GM18507 (cell line): Measurements from ENCODE around the gene FHIT.
A peak's percentile ranks its signal among the peaks of the same experiment; 100 is the strongest.
"Not testable (repeated sequence)": the region's sequence is repeated elsewhere in the genome, so short reads cannot be mapped to it uniquely, and the experiment has no call there.

Source experiments
- DNase-seq: peaks from one replicate; pipeline ENCODE4 v3.0.0; 2011; ENCODE audit warnings: low read depth; ENCODE audit not compliant: insufficient read length; ENCODE audit errors: extremely low spot score
- FAIRE-seq: peaks from 2 replicates; lab custom pipeline; 2011; peaks lifted over from hg19 to GRCh38; lab: Jason Lieb, UNC

Gene FHIT

DNA sequence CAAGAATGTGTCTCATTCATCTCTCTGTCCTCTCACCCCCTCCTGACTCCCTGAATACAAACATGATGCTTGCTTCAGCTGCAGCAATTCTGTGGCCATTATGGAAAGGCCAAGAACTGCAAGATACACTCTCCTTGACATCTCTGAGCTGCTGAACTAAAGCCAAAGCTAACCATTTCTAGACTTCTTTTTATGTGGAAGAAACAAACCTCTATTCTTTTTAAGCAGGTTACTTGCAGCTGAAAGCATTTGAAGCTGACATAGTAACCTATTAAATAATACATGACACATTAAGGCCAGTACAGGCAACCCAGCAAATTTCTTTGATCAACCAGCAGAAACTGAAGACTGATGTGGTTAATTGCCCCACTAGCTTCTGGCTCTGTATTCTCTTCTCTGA lies 17.5 kb downstream of the FHIT start:
- DNase-seq (no peak), FAIRE-seq (peak; percentile 86)

DNA sequence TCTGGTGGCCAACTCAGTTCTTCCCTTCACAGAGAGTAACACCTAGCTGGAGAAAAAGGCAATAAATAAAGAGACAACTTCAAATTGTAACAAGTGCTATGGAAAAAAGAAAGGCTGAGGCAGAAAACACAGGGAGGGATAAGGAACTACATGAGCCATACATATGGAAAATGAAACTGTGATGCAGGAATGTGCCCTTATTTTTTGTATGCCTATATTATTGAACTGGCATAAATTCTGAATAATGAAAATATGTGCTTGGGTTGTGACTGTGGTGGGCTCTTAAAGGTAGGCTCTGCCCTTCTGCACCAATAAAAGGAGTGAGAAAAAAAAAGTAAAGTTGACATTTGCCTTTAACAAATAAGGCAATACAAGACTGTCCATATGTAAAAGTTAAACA lies 19.6 kb downstream of the FHIT start:
- DNase-seq = no peak
- FAIRE-seq = no peak

DNA sequence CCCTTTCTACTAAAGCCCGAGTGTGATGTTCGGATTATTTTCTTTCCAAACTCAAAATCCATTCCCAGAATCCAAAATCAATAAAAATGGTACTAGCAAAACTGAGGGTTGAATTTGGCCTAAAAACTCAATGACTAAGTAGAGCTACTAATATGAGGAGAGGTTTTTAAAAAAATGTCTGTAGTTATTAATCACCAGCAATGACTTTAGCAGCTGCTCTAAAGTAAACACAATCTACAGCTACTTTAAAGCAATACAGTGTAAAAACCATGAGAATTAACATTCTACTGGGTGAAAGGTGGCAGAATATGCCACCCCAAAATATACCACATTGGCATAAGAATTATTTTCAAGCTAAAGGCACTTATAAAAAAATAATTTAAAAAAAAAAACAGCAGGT lies 23.5 kb downstream of the FHIT start:
- FAIRE-seq (no peak), DNase-seq (no peak)

DNA sequence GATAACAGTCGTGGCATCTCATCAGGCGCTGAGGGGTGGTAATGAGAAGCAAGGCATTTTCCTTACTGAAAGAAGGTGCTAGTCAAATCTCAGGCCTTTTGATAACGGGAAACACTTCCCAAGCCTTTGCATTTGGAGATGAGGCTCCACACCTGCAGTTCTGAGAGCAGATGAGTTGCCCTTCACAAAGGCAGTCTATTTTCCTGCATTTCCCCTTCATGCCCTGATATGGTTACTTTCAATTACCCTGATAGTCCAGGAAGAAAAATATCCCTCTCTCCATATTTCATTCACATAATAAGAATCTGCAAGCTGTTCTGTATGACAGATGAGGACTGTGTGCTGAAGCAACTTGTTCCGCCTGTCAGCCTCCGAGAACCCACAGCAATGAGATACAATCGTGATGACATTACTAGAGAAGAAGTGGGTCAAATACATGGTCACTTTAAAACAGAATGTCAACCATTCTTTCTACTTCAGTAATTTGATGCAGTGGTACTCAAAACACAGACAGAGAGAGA lies 25.0 kb downstream of the FHIT start:
- DNase-seq = no peak
- FAIRE-seq = no peak

DNA sequence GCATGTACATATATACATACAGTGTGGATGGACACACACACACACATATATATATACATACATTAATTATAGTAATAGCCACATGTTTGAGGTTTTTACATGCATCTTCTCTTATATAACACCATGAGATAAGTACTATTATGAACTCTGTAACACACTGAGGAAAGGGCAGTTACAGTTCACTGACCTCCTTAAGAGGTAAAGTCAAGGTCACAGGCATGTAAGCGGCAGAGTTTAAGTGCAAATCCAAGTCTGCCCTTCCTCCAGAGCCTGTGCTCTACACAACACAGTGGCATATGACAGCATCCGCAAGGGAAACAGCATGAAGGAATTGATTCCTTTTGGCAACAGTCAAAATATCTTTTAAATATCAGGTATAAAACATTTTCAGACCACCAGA lies 26.4 kb downstream of the FHIT start:
- FAIRE-seq (no peak), DNase-seq (no peak)

DNA sequence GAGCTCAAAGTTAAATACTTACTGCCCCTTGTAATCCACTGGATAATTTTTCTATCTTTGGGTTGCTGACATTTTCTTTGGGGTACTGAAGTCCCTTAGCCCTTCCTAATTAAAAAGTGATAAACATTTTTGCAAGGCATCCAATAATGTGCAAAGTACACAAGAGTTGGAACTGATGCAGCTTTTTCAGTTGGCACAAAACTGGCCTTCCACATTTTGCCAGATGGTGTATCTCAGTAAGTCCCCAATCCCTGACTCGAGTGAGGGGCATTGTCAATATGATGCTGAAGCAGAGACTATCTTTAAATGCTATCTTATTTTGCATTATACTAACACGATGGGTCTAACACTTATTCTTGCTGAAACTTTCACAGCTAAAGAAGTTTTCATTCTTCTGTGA lies 27.8 kb downstream of the FHIT start:
- FAIRE-seq = no peak

DNA sequence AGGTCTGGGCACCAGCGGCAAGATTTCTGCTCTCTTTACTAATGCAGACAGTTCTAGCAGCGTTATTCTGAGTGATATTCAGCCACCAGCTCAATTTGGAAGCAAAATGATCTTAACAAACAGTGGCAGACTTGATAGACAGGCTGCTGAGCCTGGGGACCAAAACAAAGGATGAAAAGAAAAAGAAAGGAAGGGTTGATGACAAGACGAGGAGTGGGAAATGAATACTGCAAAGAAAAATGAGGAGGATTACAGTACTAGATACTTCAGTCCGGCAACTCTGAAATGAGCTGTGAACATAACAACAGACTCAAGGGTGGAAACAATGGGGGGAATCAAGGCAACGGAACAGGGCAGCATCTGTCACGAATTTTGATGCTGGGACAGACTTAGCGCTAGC lies 28.8 kb downstream of the FHIT start:
- FAIRE-seq = no peak
- DNase-seq = no peak

More for the DNA sequence above, 27.8 kb downstream of the FHIT start:
- DNase-seq = no peak

DNA sequence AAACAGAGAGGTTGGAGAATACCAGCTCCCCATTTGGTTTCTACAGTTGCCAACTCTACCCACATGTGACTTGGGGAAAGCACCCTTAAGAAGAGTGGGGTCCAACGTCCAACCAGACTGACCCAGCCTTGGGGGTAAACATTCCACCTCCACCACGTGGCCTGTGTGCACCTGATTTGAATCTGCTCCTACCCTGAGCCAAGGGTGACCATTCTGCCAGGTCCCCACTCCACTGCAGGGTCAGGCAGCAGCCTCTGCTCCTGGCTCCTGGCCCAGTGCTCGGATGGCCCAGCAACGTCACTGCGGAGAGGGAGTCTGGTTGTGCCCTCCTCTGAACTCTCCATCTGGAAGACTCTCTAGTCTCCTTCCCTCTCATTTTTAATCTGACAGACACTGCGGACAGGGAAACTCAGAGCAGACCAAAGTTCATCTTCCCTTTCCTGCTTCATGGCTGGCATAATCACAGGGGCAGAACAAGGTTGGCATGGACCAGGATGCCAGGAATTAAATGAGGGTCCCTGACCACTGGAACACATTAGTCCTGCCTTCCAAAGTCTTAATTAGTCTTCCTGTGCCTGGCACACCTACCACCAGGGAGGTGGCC lies 29.4 kb downstream of the FHIT start:
- FAIRE-seq = no peak
- no peak for DNase-seq

DNA sequence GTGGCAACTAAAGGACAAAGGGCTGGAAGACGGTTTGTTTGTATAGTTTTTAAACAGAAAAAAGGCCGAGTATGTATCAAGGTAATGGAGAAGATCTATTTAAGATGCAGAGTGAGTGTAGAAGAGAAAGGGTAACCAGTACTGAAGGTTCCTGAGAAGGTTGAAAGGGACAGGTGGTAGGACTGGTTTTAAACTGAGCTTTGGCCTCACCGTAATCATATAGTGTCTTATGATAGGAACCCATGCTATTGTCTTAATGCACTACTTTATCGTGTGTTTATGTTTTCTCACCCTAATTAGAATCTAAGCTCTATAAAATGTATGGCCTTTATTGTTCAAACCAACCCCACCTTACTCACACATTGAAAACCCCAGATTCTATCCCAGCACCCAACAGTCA lies 32.7 kb downstream of the FHIT start:
- FAIRE-seq = no peak
- DNase-seq = no peak

DNA sequence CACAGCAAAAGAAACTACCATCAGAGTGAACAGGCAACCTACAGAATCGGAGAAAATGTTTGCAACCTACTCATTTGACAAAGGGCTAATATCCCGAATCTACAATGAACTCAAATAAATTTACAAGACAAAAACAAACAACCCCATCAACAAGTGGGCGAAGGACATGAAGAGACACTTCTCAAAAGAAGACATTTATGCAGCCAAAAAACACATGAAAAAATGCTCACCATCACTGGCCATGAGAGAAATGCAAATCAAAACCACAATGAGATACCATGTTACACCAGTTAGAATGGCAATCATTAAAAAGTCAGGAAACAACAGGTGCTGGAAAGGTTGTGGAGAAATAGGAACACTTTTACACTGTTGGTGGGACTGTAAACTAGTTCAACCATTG lies 35.1 kb downstream of the FHIT start:
- not testable (repeated sequence) for FAIRE-seq, DNase-seq

DNA sequence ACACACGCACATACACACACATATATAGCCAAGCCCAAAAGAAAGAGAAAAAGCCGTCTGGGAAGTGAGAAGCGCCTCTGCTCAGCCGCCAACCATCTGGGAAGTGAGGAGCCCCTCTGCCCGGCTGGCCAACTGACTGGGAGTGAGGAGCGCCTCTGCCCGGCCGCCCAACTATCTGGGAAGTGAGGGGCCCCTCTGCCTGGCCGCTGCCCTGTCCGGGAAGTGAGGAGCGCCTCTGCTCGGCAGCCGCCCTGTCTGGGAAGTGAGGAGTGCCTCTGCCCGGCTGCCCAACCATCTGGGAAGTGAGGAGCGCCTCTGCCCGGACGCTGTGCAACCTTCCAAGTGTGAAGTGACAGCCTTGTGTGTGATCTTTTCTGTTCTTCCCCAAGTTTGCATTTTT lies 49.2 kb downstream of the FHIT start:
- no peak for DNase-seq
- no peak for FAIRE-seq

DNA sequence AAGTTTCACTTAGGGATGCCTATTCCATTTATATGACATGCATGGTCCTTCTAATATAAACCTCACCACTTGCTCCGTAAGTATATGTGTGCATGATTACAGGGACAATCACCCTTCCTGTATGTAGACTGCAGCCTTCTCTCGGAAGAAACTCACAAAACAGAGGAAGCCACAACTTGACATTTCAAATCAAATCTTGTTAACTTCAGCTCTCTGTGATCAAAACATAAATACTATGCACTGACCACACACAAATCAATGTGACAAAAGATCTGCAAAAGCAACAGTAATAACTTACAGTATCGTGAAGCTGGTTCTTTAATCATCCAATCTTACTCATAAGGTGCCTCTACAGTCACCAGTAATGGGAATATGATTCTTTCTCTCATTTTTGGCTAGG lies 50.2 kb downstream of the FHIT start:
- peak; percentile 47 for FAIRE-seq
- DNase-seq = no peak

DNA sequence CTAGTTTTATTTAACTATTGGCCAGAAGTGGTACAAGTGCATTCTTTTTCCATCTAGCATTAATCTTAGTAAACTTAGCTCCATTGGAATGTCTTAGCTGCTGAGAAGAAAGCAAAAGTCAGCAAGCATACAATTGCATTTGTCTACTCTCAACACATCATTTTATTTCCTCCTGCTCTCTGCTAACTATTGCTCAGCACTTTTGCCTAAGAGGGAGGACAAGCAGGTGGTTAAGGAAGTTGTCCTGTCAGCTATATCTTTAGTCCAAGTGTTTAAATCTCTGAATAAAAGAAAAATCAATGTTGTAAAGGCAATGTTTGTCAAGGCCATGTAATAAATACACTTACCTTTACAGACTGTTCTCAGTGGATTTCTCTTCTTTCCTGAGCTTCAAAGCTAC lies 51.0 kb downstream of the FHIT start:
- DNase-seq (no peak), FAIRE-seq (peak; percentile 44)

DNA sequence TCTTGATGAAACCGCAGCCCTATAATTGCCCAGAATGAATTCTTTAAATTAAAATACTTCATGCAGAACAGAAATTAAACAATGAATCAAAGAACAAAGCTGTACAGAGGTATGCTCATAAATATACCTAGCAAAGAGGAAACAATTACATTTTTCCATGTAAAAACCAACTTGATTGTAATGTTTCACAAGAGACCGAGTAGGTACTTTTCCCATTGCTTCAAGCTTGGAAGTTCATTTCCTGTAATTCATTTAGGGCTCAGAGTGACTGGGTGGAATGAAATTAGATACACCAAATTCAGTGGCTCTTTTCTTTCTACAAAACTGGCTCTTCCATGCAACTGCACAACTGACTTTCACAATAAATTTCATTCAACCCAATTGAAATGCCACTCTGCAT lies 51.4 kb downstream of the FHIT start:
- no peak for FAIRE-seq
- DNase-seq = no peak

DNA sequence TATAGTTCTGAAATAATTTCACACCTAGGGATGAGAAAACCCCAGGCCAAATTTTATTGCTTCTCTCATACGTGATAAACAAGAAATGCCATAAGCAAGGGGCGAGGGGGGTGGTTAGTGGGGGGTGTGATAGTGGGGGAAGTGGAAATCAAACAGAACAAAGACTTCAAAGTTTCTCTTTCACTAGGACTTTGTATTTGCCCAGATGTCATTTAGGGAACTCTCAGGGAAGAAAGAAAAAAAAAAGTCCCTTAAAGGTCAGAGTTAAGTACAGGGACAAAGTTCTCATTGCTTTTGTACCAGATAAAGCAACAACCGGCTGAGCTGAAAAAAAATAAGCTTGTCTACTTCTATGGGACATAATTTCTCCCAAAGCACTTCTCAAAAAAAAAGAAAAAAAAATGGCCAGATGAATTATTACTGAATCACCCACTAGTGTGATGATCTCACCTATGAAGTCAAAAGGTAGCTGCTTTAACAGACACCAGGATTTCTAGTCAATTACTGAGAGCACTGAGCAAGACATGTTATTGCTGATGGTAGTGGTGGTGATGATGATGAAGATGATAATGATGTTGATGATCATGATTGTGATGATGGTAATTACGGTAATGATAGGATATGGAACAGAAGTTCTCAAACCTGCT lies 56.2 kb downstream of the FHIT start:
- DNase-seq (no peak), FAIRE-seq (peak; percentile 59)

DNA sequence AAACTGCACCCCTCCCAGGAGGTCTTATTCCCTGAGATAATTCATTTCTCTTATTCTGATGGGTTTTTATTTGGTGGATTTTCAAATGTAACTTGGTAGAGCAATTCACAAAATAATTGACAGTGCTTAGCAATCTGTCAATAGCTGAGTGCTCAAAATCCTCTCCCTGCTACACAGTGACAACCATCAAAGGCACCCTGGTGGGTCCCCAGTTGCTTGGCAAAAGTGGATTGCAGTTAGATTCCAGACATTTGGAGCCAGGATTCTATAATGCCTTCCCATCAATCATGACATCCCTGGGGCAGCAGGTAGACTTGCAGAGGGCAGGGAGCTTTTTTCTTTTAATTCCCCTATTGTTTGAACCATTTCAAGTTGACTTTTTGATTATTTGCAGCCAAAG lies 59.0 kb downstream of the FHIT start:
- DNase-seq (no peak), FAIRE-seq (no peak)

DNA sequence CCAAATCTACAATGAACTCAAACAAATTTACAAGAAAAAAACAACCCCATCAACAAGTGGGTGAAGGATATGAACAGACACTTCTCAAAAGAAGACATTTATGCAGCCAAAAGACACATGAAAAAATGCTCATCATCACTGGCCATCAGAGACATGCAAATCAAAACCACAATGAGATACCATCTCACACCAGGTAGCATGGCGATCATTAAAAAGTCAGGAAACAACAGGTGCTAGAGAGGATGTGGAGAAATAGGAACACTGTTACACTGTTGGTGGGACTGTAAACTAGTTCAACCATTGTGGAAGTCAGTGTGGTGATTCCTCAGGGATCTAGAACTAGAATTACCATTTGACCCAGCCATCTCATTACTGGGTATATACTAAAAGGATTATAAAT lies 61.0 kb downstream of the FHIT start:
- FAIRE-seq = not testable (repeated sequence)

DNA sequence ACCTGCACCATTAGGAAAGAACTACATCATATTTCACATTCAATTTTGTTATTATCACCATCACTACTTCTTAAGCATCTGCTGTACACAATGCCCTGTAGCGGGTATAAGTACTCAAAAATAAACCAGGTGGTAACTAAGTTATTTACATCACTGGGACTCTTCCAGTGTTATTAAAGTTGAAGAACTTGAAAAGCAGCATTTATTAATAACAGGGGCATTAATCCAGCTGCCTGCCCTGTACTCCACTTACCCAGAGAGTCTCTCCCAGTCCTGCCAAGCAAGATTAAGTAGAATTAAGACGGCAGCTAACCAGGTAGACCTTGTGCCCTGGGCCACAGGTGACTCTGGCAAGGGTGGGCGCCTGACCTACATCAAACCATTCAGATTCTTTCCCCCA lies 65.2 kb downstream of the FHIT start:
- FAIRE-seq (no peak), DNase-seq (no peak)

More for the DNA sequence above, 61.0 kb downstream of the FHIT start:
- DNase-seq = not testable (repeated sequence)

DNA sequence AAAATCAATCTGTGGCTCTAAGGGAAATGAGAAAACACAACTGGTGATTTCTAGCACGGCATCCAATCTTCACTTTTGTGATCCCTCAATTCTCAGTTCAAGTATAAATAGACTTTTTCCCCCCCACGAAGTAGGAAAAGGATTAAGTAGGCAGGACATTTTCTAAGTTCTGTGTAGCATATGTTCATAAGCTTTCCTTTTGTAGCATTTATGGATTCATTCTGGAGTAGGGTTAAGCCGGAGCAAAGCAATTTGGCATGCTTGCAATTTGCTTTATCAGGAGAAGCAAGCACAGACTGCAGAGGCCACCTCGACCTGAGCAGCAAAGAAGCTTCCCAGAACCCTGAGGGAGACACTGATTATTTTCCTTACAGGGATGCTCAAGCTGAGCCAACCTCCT lies 66.3 kb downstream of the FHIT start:
- DNase-seq = no peak
- no peak for FAIRE-seq

DNA sequence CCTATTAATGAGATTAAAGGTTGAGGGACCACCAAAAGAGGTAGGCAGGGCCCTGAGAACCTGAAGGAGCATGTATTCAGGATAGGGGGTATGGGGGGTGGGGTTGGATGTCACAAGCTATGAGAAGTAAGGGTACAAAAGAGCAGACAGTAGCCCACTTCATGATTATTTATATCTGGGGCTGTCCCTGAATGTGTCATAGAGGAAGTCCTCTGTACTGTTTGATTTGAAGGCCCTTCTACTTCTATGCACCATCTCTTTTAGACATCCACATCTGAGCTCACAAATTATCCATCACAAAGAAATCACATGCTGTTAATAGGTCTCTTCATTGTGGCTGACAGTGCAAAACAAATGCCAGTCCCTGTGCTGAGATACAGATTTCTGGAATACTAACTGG lies 68.6 kb downstream of the FHIT start:
- DNase-seq = no peak
- peak; percentile 81 for FAIRE-seq

DNA sequence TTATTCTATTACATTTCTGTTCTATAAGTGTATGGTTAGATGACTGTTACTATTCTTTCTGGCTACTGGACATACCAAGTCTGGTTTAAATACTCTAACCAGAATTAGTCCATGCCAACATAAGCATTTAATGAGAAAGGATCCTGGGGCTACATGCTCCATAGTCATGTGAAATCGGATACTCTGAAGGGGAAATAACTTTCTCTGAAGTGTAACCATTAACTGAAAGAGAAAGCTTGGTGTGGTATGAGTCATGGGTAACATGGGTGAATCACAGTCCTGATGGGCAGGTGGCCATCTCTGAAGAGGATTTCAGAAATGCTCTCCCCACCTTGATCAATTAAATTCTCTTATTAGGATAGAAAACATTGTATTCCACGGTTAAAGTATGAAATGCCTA lies 69.4 kb downstream of the FHIT start:
- DNase-seq (peak; percentile 26), FAIRE-seq (peak; percentile 89)
